ENCODE results near the gene INSYN2A.

DNA sequence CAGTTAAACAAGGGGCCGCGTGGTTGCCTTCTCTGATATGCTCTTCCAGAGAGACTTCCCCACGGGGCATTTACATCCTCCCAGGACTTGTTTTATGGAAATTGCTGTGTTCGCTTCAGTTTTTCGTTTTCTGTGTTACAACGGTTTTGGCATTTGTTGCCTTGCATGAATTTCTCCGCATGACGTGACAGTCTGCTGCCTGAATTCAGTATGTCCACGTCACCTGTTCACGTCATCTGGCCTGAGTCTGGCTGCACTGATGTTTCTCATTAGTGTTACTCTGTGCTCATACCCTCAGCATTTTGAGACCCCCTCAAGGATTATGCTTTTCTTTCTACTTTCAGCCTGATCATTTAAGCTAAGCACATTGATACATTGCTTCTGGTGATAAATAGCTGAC, 49.1 kb upstream of the INSYN2A start:
- TF ChIP-seq, protein P1, sequence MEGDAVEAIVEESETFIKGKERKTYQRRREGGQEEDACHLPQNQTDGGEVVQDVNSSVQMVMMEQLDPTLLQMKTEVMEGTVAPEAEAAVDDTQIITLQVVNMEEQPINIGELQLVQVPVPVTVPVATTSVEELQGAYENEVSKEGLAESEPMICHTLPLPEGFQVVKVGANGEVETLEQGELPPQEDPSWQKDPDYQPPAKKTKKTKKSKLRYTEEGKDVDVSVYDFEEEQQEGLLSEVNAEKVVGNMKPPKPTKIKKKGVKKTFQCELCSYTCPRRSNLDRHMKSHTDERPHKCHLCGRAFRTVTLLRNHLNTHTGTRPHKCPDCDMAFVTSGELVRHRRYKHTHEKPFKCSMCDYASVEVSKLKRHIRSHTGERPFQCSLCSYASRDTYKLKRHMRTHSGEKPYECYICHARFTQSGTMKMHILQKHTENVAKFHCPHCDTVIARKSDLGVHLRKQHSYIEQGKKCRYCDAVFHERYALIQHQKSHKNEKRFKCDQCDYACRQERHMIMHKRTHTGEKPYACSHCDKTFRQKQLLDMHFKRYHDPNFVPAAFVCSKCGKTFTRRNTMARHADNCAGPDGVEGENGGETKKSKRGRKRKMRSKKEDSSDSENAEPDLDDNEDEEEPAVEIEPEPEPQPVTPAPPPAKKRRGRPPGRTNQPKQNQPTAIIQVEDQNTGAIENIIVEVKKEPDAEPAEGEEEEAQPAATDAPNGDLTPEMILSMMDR (IDR thresholded peaks at IDR 0.05 in 2 of 3, conservative IDR thresholded peaks at IDR 0.05 in 1 of 3; ENCODE audit: control insufficient read depth in 2 of 3, extremely low read depth in 1 of 3, insufficient read depth in 1 of 3, low read depth in 3 of 3, low read length in 3 of 3), result no peak
- no peak for TF ChIP-seq POLR2A (IDR thresholded peaks at IDR 0.05; ENCODE audit: low read depth, low read length)
- TF ChIP-seq EP300 (IDR thresholded peaks at IDR 0.05; ENCODE audit: borderline replicate concordance in 1 of 2, control insufficient read depth in 1 of 2, low read depth in 2 of 2, low read length in 2 of 2), result no peak

All from GM12878 (cell line).